Osteocyte (in vitro differentiated cells): ENCODE results near the gene CLTA. TPM values are rescaled to one million over a fixed set of nuclear protein-coding genes. Genes with fewer than 3 reads are reported as not detected.

ENCODE experiments used
- DNase-seq: peaks from one replicate; pipeline ENCODE4 v3.0.0; 2021; ENCODE audit warnings: mixed read lengths; ENCODE audit not compliant: unreplicated experiment; ENCODE audit errors: extremely low spot score
- H3K27ac Mint-ChIP-seq: one replicate; pipeline ENCODE4 v1.8.0; 2021; ENCODE audit warnings: mild to moderate bottlenecking, mixed read lengths; ENCODE audit not compliant: unreplicated experiment
- H3K27me3 Mint-ChIP-seq: one replicate; pipeline ENCODE4 v1.8.0; 2021; ENCODE audit warnings: mixed read lengths; ENCODE audit not compliant: unreplicated experiment
- H3K36me3 Mint-ChIP-seq: one replicate; pipeline ENCODE4 v1.8.0; 2021; ENCODE audit warnings: mixed read lengths; ENCODE audit not compliant: unreplicated experiment
- H3K4me1 Mint-ChIP-seq: one replicate; pipeline ENCODE4 v1.8.0; 2021; ENCODE audit warnings: mixed read lengths; ENCODE audit not compliant: unreplicated experiment
- H3K4me3 Mint-ChIP-seq: one replicate; pipeline ENCODE4 v1.8.0; 2021; ENCODE audit warnings: mild to moderate bottlenecking, moderate library complexity, mixed read lengths; ENCODE audit not compliant: unreplicated experiment
- H3K9me3 Mint-ChIP-seq: one replicate; pipeline ENCODE4 v1.8.0; 2021; ENCODE audit warnings: mixed read lengths; ENCODE audit not compliant: unreplicated experiment
- total RNA-seq: library from RNA; stranded (reverse); gene quantifications from 2 replicates; pipeline ENCODE4 v1.2.1, GENCODE V29; 2021
- TF ChIP-seq, protein P1 (sequence below): fragments of 200-600 bp; sonication (generic); IDR thresholded peaks from 2 replicates; pipeline ENCODE4 v1.5.0; 2021; ENCODE audit warnings: antibody characterized with exemption, mild to moderate bottlenecking, moderate library complexity

CLTA gene
- total RNA-seq, 1 donor from 2014 or later, result 260 TPM

DNA sequence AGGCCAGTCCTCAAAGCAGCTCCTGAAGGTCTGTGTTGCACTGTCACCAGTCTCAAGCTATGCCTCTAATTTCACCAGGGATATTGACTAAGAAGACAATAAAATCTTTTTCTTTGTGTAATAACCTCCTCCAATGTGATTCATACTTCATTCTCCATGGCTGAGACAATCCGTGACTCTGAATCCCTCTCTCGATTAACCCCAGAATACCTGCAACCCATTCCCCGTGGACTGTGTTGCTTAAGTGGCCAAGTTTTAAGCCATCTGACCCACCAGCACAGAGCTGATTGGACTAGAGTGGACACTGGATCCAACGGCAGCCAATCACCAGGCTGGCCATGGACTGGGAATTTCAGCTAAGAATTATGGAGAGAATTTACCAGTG is 26.9 kb upstream of the CLTA start:
- no peaks in the 10 kb centered on the region for H3K27me3 Mint-ChIP-seq
- H3K27ac Mint-ChIP-seq, result peak overlapping the region; percentile 93
- H3K9me3 Mint-ChIP-seq, result no peaks in the 10 kb centered on the region
- TF ChIP-seq, protein P1, sequence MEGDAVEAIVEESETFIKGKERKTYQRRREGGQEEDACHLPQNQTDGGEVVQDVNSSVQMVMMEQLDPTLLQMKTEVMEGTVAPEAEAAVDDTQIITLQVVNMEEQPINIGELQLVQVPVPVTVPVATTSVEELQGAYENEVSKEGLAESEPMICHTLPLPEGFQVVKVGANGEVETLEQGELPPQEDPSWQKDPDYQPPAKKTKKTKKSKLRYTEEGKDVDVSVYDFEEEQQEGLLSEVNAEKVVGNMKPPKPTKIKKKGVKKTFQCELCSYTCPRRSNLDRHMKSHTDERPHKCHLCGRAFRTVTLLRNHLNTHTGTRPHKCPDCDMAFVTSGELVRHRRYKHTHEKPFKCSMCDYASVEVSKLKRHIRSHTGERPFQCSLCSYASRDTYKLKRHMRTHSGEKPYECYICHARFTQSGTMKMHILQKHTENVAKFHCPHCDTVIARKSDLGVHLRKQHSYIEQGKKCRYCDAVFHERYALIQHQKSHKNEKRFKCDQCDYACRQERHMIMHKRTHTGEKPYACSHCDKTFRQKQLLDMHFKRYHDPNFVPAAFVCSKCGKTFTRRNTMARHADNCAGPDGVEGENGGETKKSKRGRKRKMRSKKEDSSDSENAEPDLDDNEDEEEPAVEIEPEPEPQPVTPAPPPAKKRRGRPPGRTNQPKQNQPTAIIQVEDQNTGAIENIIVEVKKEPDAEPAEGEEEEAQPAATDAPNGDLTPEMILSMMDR, result no peak
- peaks cover 55% of the 10 kb centered on the region for H3K4me1 Mint-ChIP-seq
- no peak overlapping the region for H3K4me3 Mint-ChIP-seq
- no peak for DNase-seq
- no peaks in the 10 kb centered on the region for H3K36me3 Mint-ChIP-seq

- TF ChIP-seq, protein P1, result no peak
- no peaks in the 10 kb centered on the region for H3K27me3 Mint-ChIP-seq
- H3K4me1 Mint-ChIP-seq, result peaks cover 55% of the 10 kb centered on the region
- no peak overlapping the region for H3K27ac Mint-ChIP-seq
- no peaks in the 10 kb centered on the region for H3K9me3 Mint-ChIP-seq
- H3K4me3 Mint-ChIP-seq, result no peak overlapping the region
- H3K36me3 Mint-ChIP-seq, result no peaks in the 10 kb centered on the region
- no peak for DNase-seq
These were observed 26.3 kb upstream of the CLTA start for GRCh38 chr9:36164372-36164771.

DNA sequence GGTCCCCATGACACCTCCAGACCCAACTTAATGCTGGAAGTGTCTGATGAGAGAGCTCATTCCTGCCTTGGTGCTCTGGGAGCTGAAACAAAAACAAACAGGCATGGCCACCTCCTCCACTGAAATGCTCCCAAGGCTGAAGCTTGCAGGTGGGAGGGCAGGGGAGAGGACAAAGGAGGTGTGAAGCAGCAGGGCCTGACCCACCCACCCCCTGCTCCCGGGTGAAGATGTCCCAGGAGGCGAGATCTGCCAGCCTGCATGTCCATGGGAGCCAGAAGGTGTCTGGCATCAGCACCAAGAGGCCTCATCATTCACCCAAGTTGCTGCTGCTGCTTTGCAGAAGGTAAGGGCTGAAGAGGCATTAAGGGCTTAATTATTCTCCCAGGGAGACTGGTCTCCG is 25.7 kb upstream of the CLTA start:
- DNase-seq, result no peak
- Mint-ChIP-seq H3K27me3 (no peaks in the 10 kb centered on the region), H3K4me3 (peak overlapping the region; percentile 5), H3K27ac (no peak overlapping the region), H3K4me1 (peaks cover 55% of the 10 kb centered on the region), H3K36me3 (no peaks in the 10 kb centered on the region), H3K9me3 (no peaks in the 10 kb centered on the region)
- TF ChIP-seq, protein P1, result no peak

DNA sequence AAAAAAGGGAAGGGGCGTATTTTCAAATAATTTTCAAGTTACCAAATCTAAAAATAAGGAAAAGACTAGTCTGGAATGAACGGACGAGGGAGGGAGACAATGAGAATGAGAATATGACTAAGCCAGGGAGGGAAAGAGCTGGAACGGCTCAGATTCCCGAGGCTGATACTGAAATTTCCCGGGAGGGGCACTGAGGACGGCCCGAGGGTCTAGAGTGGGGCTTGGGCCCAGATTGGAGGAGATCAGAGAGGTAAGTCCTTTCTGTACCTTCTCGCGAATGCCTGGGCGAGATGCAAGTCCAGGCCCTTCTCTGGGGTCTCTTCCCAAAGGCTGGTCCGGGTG is 24.9 kb upstream of the CLTA start:
- Mint-ChIP-seq H3K27me3 (no peaks in the 10 kb centered on the region), H3K4me3 (no peak overlapping the region), H3K36me3 (no peaks in the 10 kb centered on the region), H3K4me1 (peaks cover 50% of the 10 kb centered on the region), H3K27ac (no peak overlapping the region), H3K9me3 (no peaks in the 10 kb centered on the region)
- no peak for DNase-seq
- TF ChIP-seq, protein P1, result no peak

- Mint-ChIP-seq H3K4me3 (peak overlapping the region; percentile 67), H3K9me3 (no peaks in the 10 kb centered on the region), H3K27me3 (no peaks in the 10 kb centered on the region), H3K4me1 (peaks cover 45% of the 10 kb centered on the region), H3K36me3 (no peaks in the 10 kb centered on the region), H3K27ac (no peak overlapping the region)
- peak; percentile 94 for DNase-seq
- TF ChIP-seq, protein P1, result peak; percentile 98
These were observed 24.4 kb upstream of the CLTA start for GRCh38 chr9:36166168-36166927.
